Measurements from ENCODE around the gene BTF3.

DNA sequence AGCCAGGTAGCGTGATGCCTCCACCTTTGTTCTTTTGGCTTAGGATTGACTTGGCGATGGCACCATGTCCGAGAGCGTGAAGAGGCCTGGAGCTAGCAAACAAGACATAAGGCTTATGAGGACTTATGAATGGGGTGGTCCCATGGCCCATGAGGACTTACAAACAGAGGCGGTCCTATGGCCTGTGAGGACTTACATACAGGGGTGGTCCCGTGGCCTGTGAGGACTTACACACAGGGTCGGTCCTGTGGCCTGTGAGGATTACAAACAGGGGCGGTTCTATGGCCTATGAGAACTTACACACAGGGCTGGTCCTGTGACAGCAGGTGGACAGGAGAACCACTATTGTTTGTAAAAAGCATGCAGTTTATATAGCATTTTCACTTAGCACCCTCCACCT is 28.4 kb upstream of the BTF3 start:
- TF ChIP-seq ELF4 (IDR thresholded peaks at IDR 0.05) (no peak), SUZ12 (IDR thresholded peaks at IDR 0.05) (no peak), SP1 (IDR thresholded peaks at IDR 0.05) (no peak)
